Measurements from ENCODE around the gene TUBA1A.
"Not testable (repeated sequence)": the region's sequence is repeated elsewhere in the genome, so short reads cannot be mapped to it uniquely, and the experiment has no call there.

The TUBA1A gene

DNA sequence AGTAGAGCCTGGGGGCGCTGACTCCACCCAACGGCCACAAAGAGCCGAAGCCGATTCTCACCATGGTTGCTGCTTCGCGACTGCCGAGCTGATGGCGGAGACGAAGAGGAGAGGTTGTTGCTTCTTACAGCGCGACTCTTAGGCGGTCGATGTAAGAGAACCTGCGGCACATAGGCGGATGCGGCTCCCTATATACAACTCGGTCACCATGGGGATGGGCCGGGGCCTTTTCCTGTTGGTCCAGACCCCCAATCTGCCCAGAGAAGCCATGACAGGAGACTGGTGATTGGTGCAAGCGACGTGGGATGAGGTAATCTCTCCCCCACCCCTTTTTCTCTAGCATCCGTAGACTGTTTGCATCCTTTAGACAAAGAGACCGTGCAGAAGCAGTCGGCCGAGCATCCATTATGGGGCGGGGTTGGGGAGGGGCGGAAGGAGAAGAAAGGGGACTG, at the start of gene TUBA1A:
TSS of gene TUBA1A (minus strand) at position 165 of the 452 bp plus-strand sequence. CDS start at position 64, 101 bp downstream.
- peak; percentile 99 for DNase-seq

GRCh38 chr12:49236423-49236822, 47.5 kb upstream of the TUBA1A start:
- no peak for DNase-seq

DNA sequence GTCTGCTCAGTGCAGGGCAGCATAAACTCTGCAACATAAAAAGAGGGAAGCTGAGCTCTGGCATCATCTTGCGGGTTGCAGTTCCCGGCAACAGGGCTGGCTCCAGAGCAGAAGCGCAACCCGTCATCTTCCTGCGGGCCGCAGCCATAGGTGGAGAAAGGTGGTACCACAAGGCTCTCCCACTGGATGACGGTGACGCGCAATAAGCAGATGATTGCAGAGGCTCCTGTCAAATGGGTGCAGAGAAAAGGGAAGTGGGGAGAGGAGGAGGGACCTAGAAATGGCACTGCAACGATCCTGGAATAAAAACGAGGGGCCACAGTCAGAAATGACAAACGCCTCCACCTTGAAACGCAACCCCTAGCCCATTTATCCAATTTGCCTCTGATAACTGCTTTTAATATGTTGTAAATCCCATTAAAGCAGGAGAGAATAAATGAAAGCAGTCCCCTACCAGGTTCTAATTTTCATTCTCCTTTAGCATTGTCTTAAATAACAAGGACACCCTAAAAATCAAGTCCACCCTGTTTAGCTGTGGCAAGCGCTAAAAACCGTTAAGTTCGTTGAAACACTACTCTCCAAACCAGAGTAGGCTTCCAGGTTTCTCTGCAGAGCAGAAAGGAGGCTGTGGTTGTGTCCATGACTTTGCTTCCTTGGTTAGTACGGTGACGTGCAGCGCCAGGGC, 45.1 kb upstream of the TUBA1A start:
- no peak for DNase-seq

DNA sequence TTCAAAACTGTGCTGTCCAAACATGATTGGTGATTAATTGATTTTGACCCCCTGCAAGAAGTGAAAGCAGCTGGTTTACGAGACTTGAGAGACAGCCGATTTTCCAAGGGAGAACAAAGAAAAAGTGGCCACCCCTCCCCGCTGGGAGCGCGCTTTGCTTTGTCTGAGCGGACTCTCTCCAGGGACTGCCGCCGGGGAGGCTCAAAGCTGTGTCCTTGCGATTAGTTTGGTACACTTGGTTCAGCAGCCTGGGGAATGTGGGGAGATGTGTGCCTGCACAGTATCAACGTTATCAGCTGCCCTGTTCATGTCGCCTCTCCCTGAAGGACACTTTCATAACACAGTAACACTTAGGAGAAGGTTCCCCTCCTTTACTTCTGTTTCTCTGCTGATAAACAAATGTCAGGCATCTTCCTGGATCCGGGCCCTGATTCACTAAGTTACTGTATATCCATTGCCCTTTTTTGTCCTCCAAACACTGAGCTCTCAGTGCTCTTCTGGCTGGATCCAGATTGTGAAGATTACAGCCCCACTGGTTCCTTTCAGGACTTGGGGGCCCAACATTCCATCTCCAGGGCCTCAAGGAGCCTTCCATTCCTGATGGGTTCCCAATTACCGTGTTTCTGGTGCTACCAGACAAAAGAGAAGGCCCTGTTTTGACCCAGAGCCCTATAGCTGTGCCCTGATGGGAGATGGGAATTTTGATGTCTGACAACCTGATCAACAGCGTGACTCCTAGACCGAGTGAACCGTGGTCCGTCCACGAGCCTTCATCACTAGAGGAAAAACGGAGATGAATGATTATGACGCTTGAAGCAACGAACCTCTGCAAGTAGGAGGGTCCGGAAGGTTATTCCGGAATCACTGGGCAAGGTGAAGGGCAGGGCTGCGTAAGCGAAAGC, 44.3 kb upstream of the TUBA1A start:
- no peak for DNase-seq

- no peak for DNase-seq
Measured at GRCh38 chr12:49231878-49232655, 43.2 kb upstream of the TUBA1A start.

DNA sequence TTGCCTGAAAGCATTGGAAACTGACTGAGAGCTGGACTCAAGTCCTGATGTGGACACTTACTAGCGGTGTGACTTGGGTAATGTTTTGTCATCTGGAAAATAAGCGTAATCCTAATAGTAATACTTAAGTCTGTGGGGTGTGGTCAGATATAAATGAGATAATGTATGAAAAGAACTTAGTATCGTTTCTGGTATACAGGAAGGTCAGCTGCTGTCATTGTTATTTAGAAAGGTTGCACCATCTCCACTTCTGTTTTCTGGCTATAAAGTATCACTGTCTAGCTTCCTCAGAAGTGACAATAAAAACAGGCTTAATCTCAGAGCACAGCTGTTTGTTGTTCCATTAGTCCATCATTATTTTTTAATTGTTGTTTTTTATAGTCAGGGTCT, 41.9 kb upstream of the TUBA1A start:
- no peak for DNase-seq

DNA sequence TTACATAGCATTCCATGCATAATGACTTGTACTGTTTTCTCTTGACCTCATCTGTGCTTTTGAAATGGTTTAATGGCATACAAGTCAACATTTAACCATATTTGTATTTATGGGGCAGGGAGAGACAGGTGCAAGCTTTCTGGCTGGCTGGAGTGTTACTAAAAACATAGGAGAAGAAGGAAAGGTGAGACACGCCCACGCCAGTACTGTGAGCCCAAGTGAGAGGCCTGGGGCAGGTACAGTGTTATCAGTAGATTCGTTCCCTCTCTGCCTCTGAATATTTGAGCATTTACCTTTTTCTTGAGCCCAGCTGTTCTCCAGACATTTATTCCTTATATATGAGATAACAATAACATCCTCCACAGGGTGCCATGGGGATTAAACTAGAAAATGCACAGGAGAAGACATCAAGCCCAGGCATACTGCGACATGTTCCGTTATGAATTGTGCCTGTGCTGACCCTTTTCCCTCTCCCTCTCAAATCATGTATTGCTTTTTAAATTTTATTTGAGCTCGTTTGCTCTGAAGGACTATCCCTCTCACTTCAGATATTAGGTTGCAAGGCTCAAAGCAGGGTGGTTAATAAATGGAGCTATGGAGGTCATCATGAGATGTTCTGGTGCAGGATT, 41.4 kb upstream of the TUBA1A start:
- no peak for DNase-seq

DNA sequence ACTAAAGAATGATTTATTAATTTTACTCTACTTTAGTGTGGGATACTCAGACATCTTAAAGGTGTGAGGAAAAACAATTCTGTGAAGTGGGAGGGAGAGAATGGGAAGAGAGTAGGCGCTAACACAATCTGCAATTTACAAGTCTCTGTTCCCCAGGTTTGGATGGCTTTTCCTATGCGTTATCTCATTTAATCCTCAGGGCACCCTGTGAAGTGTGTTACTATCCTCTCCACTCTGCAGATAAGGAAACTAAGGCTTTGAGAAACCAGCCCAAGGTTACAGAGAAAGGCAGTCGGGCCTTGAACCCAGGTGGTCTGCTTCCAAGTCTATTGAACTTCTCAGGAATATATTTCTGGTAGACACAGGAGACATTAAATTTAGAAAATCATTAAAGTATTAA, 39.8 kb upstream of the TUBA1A start:
- no peak for DNase-seq

GRCh38 chr12:49227713-49228112, 38.8 kb upstream of the TUBA1A start:
- no peak for DNase-seq

DNA sequence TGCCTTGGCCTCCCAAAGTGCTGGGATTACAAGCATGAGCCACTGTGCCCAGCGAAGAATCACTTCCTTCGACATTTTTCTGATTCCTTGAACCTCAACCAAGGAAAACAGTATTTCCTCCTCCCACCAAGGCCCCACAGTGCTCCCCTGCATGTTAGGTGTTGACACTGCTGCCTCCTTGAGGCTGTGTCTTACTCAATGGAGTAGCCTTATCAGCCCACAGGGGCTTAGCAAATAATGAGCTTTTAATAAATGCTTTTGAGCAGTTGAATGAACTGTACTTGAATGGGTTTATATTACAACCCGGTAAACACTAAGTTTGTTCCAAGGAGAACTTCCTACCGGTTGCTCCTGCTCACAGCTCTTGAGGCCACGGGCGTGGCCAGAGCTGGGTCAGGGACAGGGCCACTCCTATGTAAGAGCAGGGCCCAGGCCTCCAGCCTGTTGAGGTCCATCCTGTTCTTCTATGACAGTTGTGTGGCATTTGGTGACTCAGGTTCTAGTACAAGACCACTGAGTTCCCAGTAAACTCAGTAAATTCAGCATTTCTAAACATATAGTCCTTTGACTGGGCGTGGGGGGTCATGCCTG, 36.8 kb upstream of the TUBA1A start:
- DNase-seq, result no peak

DNA sequence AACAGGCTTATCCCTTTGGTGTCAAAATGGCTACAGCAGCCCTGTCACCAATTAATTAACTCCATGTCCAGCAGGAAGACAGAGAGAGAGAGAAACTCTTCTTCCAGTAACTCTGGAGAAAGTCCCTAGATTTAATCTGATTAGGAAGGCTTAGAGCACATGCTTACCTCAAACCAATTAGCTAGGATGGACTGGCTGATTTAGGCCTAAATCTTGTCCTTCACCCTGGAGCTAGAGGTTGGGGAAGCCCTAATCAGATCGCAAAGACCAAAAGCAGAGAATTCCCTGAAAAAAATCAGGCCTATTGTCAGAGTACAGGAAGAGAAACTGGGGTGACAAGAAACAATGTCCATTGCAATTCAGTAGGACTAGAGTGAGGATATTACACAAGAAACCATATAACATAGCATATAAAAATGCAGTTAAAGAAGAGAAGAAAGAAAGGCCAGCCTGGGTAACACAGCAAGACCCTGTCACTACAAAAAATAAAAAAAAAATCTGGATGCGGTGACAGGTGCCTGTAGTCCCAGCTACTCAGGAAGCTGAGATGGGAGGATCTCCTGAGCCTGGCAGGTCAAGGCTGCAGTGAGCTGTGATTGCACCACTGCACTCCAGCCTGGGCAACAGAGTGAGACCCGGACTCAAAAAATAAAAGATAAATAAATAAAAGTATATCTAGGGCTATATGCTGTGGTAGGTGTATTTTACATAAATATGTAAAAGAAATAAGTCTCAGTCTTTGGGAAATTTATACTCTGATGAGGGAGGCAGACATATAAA, 34.9 kb upstream of the TUBA1A start:
- DNase-seq, result no peak

- no peak for DNase-seq
Measured at GRCh38 chr12:49223122-49223521, 34.2 kb upstream of the TUBA1A start.

DNA sequence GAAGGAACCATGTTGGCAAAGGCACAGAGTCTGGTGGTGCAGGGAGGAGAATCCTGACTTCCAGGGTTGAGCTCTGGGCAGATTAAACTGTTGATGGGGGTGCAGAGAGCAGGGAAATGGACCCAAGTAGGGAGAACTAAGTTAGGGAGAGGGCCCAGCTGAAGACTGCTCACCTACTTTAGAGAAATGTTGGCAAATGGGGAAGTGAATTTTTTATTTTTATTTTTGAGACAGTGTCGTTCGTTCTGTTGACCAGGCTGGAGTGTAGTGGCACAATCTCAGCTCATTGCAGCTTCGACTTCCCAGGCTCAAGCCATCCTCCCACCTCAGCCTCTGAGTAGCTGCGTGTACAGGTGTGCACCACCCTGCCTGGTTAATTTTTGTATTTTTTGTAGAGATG, 32.1 kb upstream of the TUBA1A start:
- no peak for DNase-seq

GRCh38 chr12:49219417-49220026, 30.6 kb upstream of the TUBA1A start:
- no peak for DNase-seq

GRCh38 chr12:49212572-49212971, 23.7 kb upstream of the TUBA1A start:
- DNase-seq, result no peak

DNA sequence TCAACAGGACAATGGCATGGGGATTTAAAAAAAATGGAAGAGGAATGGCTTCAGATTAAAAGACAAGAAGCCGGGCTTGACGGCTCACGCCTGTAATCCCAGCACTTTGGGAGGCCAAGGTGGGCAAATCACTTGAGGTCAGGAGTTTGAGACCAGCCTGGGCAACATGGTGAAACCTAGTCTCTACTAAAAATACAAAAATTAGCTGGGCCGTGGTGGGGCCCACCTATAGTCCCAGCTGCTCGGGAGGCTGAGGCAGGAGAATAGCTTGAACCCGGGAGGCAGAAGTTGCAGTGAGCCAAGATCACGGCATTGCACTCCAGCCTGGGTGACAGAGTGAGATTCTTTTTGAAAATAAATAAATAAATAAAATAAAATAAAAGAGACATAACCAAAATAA, 21.8 kb upstream of the TUBA1A start:
- not testable (repeated sequence) for DNase-seq

DNA sequence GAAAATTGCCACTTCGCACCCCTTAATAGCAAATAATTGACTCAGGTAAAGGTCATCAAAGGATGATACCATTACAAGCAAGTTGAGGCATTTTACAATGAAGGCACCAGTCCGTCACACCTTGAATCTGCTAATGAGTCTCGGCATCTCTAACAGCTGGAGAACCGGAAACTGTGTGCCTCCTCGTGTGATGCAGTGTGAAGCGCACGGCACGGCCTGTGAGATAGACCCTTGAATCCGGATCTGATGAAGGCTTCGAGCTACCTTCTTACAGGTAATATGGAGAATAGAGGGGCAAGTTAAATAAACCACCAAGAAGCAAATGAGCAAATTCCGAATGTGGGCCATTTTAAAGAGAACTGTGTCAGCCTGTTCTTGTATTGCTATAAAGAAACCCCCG, 19.8 kb upstream of the TUBA1A start:
- DNase-seq, result no peak

- no peak for DNase-seq
Measured at GRCh38 chr12:49208146-49208545, 19.3 kb upstream of the TUBA1A start.

- DNase-seq, result no peak
Measured at GRCh38 chr12:49206389-49206788, 17.5 kb upstream of the TUBA1A start.

DNA sequence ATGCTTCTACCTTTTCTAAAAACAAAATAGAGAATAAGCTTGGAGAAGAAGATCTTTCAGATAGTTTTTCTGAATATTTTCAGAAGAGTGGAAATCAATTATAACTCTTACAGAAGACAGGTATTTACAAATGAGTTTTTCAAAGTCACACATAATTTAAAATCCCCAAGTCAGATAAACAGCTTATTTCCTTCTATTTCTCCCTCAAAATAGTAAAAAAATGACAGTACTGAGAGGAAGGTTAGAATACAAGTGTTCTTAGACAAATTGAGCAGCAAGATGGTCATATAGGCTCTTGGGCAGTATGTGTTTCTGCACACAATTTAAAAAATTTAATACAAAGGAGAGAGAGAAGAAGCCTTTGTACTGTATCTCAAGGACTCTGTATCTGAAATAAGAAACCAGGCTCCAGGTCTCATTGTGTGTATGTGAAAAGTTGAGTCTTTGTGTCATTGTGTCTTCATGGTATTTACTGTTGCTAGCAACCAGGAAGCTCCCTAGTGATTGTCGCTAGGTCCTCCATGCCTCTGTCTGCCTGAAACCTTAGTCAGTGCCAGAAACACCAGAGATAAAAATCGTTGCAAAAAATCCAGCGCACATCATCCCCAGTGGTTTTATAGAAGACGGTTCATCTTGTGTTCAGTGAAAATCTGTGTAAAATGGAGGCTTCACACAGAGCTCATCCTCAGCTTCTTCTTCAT, 12.9 kb upstream of the TUBA1A start:
- no peak for DNase-seq

Measured in amniotic stem cell (primary cell).